Type B pancreatic cell (in vitro differentiated cells): ENCODE results near the gene FAM168A. TPM values are rescaled to one million over a fixed set of nuclear protein-coding genes. Genes with fewer than 3 reads are reported as not detected.

Experiments used
- DNase-seq: peaks from one replicate; pipeline ENCODE4 v3.0.0; 2021; ENCODE audit warnings: mixed read lengths; ENCODE audit not compliant: unreplicated experiment; ENCODE audit errors: extremely low spot score
- H3K27ac Mint-ChIP-seq: 2 replicates; pipeline ENCODE4 v1.8.0; 2021; ENCODE audit warnings: mild to moderate bottlenecking, mixed read lengths
- H3K27me3 Mint-ChIP-seq: 2 replicates; pipeline ENCODE4 v1.8.0; 2021; ENCODE audit warnings: mixed read lengths
- H3K36me3 Mint-ChIP-seq: 2 replicates; pipeline ENCODE4 v1.8.0; 2021; ENCODE audit warnings: mixed read lengths
- H3K4me1 Mint-ChIP-seq: one replicate; pipeline ENCODE4 v1.8.0; 2021; ENCODE audit warnings: mixed read lengths; ENCODE audit not compliant: unreplicated experiment
- H3K4me3 Mint-ChIP-seq: 2 replicates; pipeline ENCODE4 v1.8.0; 2021; ENCODE audit warnings: mild to moderate bottlenecking, mixed read lengths
- H3K9me3 Mint-ChIP-seq: 2 replicates; pipeline ENCODE4 v1.8.0; 2021; ENCODE audit warnings: mixed read lengths
- total RNA-seq: library from RNA; stranded (reverse); gene quantifications from 2 replicates; pipeline ENCODE4 v1.2.1, GENCODE V29; 2021; ENCODE audit warnings: low replicate concordance
- TF ChIP-seq, protein P1 (sequence below): fragments of 200-600 bp; sonication (generic); conservative IDR thresholded peaks from 2 replicates; pipeline ENCODE4 v1.5.0; 2021; ENCODE audit warnings: antibody characterized with exemption, mild to moderate bottlenecking

FAM168A gene
- total RNA-seq, 1 donor from 2014 or later, result 39.6 TPM

GRCh38 chr11:73415854-73416615, 181.9 kb downstream of the FAM168A start:
- H3K36me3 Mint-ChIP-seq, result peaks cover 18% of the 10 kb centered on the region
- no peak for DNase-seq
- H3K27ac Mint-ChIP-seq, result no peak overlapping the region
- H3K4me1 Mint-ChIP-seq, result peaks cover 19% of the 10 kb centered on the region
- H3K9me3 Mint-ChIP-seq, result no peaks in the 10 kb centered on the region
- no peak overlapping the region for H3K4me3 Mint-ChIP-seq
- TF ChIP-seq, protein P1, sequence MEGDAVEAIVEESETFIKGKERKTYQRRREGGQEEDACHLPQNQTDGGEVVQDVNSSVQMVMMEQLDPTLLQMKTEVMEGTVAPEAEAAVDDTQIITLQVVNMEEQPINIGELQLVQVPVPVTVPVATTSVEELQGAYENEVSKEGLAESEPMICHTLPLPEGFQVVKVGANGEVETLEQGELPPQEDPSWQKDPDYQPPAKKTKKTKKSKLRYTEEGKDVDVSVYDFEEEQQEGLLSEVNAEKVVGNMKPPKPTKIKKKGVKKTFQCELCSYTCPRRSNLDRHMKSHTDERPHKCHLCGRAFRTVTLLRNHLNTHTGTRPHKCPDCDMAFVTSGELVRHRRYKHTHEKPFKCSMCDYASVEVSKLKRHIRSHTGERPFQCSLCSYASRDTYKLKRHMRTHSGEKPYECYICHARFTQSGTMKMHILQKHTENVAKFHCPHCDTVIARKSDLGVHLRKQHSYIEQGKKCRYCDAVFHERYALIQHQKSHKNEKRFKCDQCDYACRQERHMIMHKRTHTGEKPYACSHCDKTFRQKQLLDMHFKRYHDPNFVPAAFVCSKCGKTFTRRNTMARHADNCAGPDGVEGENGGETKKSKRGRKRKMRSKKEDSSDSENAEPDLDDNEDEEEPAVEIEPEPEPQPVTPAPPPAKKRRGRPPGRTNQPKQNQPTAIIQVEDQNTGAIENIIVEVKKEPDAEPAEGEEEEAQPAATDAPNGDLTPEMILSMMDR, result no peak
- H3K27me3 Mint-ChIP-seq, result no peaks in the 10 kb centered on the region

DNA sequence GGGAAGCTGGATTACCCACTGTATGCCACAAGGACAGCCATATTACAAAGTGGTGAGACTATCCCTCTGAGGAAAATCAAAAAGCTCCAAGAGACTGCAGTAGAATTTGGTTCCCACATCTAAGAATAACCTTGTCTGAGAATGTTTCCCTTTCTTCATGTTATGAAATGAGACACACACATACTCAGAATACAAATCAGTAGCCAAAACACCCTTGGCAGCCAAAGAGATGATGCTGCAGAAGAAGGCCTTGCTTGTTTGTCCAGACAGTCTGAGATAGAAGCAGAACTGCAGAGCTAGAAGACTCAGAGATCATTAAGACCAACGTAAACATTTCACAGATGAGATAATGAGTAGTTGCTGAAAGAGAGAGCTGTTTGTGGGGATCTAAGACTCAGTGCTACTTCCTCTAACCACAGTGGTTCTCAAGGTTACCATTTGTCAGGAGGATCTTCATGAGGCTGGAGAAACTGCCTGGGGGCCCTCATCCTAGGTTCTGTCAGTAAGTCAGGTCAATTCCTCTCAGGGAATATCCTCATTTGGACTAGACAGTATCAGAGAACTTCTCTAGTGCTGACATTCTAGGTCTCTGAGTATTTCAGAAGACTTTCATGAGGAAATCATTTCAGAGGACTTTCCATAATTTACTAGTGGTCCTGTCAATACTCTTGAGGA, 182.8 kb downstream of the FAM168A start:
- DNase-seq, result no peak
- no peak overlapping the region for H3K4me3 Mint-ChIP-seq
- no peaks in the 10 kb centered on the region for H3K27me3 Mint-ChIP-seq
- H3K27ac Mint-ChIP-seq, result no peak overlapping the region
- TF ChIP-seq, protein P1, result no peak
- peaks cover 19% of the 10 kb centered on the region for H3K4me1 Mint-ChIP-seq
- peaks cover 18% of the 10 kb centered on the region for H3K36me3 Mint-ChIP-seq
- H3K9me3 Mint-ChIP-seq, result no peaks in the 10 kb centered on the region

DNA sequence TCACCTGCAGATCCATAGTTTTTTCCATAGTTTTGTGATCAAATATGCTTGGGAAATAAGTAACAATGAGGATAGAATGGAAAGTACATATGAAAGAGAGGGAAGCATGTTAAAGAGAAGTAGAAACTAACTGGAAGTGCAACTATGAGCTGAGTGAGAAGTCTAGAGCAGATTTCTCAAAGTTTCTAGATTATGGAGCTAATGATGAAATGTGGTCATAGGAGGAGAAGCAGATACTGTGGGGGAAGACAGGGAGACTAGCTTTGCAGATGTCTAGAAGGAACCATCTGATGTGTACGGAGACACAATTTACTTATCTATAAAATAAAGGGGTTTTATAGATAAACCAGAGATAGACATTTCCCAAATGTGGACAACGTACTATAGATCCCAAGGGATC, 184.7 kb downstream of the FAM168A start:
- peaks cover 19% of the 10 kb centered on the region for H3K4me1 Mint-ChIP-seq
- H3K27me3 Mint-ChIP-seq, result no peaks in the 10 kb centered on the region
- TF ChIP-seq, protein P1, result no peak
- H3K4me3 Mint-ChIP-seq, result no peak overlapping the region
- H3K27ac Mint-ChIP-seq, result no peak overlapping the region
- no peaks in the 10 kb centered on the region for H3K9me3 Mint-ChIP-seq
- peaks cover 24% of the 10 kb centered on the region for H3K36me3 Mint-ChIP-seq
- DNase-seq, result no peak

- Mint-ChIP-seq H3K9me3 (no peaks in the 10 kb centered on the region), H3K4me3 (no peak overlapping the region), H3K4me1 (peaks cover 19% of the 10 kb centered on the region)
These were observed 185.6 kb downstream of the FAM168A start for GRCh38 chr11:73412308-73412707.

DNA sequence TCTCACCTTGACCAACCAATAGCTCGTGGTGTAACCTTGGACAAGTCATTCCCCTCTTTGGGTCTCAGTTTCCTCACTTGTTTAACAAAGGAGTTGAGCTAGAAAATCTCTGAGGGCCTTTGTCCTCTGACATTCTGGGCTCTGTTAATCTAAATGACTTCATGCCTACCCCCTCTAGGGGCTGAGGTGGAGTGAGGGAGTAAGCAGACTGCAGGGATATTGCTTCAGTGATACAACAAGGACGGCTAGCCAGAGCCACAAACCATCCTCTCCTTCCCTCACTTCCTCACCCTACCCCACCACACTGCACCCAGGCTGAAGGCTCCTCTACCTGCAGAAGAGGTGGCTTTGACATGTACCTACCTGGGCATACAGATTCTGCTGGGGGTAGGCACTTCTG, 186.9 kb downstream of the FAM168A start:
- H3K9me3 Mint-ChIP-seq, result no peaks in the 10 kb centered on the region
- no peak for DNase-seq
- peaks cover 9% of the 10 kb centered on the region for H3K4me1 Mint-ChIP-seq
- H3K4me3 Mint-ChIP-seq, result no peak overlapping the region
- TF ChIP-seq, protein P1, result no peak
- peaks cover 21% of the 10 kb centered on the region for H3K36me3 Mint-ChIP-seq
- H3K27me3 Mint-ChIP-seq, result no peaks in the 10 kb centered on the region
- no peak overlapping the region for H3K27ac Mint-ChIP-seq

More at GRCh38 chr11:73412308-73412707, 185.6 kb downstream of the FAM168A start:
- peaks cover 23% of the 10 kb centered on the region for H3K36me3 Mint-ChIP-seq
- DNase-seq, result no peak
- H3K27ac Mint-ChIP-seq, result no peak overlapping the region
- H3K27me3 Mint-ChIP-seq, result no peaks in the 10 kb centered on the region
- TF ChIP-seq, protein P1, result no peak
